K562 (cell line): ENCODE measurements around the gene TBATA. TPM values are rescaled to one million over a fixed set of nuclear protein-coding genes. Genes with fewer than 3 reads are reported as not detected.

ENCODE experiments used
- ATAC-seq: fragments of 200-7000 bp; cut with Tn5 transposase; 3 replicates; pipeline ENCODE4 v1.9.1; 2020; ENCODE audit warnings: moderate library complexity
- BruUV-seq: library from RNA; stranded (reverse); fragments of 400-500 nt; replicated peaks from 2 replicates; lab custom pipeline; 2021; lab: Mats Ljungman, UMichigan
- CTCF ChIA-PET: fragments of 300-600 bp; formaldehyde crosslinking; extraction: SDS; loops from one replicate; lab custom pipeline; 2021; ENCODE audit warnings: low intra/inter-chr PET ratio; lab: Yijun Ruan, JAX
- POLR2A ChIA-PET: fragments of 300-600, 350-650 bp; sonication (Branson Sonifier 250); formaldehyde crosslinking; extraction: SDS; loops from one replicate; lab custom pipeline; 2021; ENCODE audit warnings: antibody characterized with exemption, inconsistent platforms; lab: Yijun Ruan, JAX
- DNase-seq, 4 experiments: peaks; one replicate each; pipeline versions ENCODE4 v3.0.0 to v3.0.0-alpha.2; 2011 to 2018; ENCODE audit warnings: low spot score in 3 of 4, mixed read lengths in 3 of 4; ENCODE audit errors: extremely low read depth in 1 of 4
- FAIRE-seq: peaks from 2 replicates; lab custom pipeline; 2011; peaks lifted over from hg19 to GRCh38; lab: Jason Lieb, UNC
- H2AFZ ChIP-seq: 2 replicates; pipeline ENCODE4 v1.6.0; 2011; ENCODE audit warnings: low read depth, low read length, control low read depth, inconsistent platforms
- H3K27ac ChIP-seq: fragments of 200-600 bp; 3 replicates; pipeline ENCODE4 v1.8.0; 2011; ENCODE audit warnings: low read depth, mild to moderate bottlenecking, control low read depth, inconsistent platforms, low read length, moderate library complexity, mixed read lengths; ENCODE audit errors: extremely low read depth
- H3K27me3 ChIP-seq, 2 experiments: fragments of 300-600 bp in 1 of 2; 2 replicates in 1 of 2; 3 replicates in 1 of 2; pipeline versions ENCODE4 v1.6.0 to v1.8.0; 2011; ENCODE audit warnings: inconsistent platforms in 2 of 2, low read length in 2 of 2, mild to moderate bottlenecking in 1 of 2, mixed read lengths in 1 of 2, moderate library complexity in 1 of 2; ENCODE audit not compliant: control insufficient read depth in 2 of 2, insufficient read depth in 2 of 2
- H3K36me3 ChIP-seq: fragments of 300-600 bp; 3 replicates; pipeline ENCODE4 v1.8.0; 2011; ENCODE audit warnings: mild to moderate bottlenecking, low read length, inconsistent platforms; ENCODE audit not compliant: control insufficient read depth, insufficient read depth
- H3K4me1 ChIP-seq, 2 experiments: fragments of 200-600 bp in 1 of 2; replicated peaks in 1 of 2; 2 replicates in 1 of 2; 3 replicates in 1 of 2; pipeline versions ENCODE4 v1.5.1 to v1.8.0; 2011; ENCODE audit warnings: inconsistent platforms in 2 of 2, low read length in 2 of 2, mild to moderate bottlenecking in 1 of 2, mixed read lengths in 1 of 2, moderate library complexity in 1 of 2; ENCODE audit not compliant: control insufficient read depth in 2 of 2, insufficient read depth in 2 of 2
- H3K4me2 ChIP-seq: 2 replicates; pipeline ENCODE4 v1.6.1; 2011; ENCODE audit warnings: low read length, control low read depth, inconsistent platforms, mixed read lengths; ENCODE audit not compliant: insufficient read depth
- H3K4me3 ChIP-seq: fragments of 200-600 bp; sonication (generic), shearing (Covaris generic); 2 replicates; pipeline ENCODE4 v1.5.1; 2016; ENCODE audit warnings: control low read depth, inconsistent platforms
- H3K79me2 ChIP-seq: fragments of 200-600 bp; 3 replicates; pipeline ENCODE4 v1.8.0; 2011; ENCODE audit warnings: low read length, inconsistent platforms; ENCODE audit not compliant: control insufficient read depth, insufficient read depth
- H3K9ac ChIP-seq, 2 experiments: 2 replicates each; pipeline versions ENCODE4 v1.6.0 to v1.6.1; 2011; ENCODE audit warnings: low read depth in 2 of 2, low read length in 2 of 2, control low read depth in 1 of 2, inconsistent platforms in 1 of 2, mild to moderate bottlenecking in 1 of 2, mixed read lengths in 1 of 2; ENCODE audit not compliant: insufficient read depth in 1 of 2
- H3K9me1 ChIP-seq: one replicate; pipeline ENCODE4 v1.6.0; 2011; ENCODE audit warnings: inconsistent platforms, mild to moderate bottlenecking, low read length, moderate library complexity; ENCODE audit not compliant: control insufficient read depth, insufficient read depth
- H3K9me3 ChIP-seq: replicated peaks from 2 replicates; pipeline ENCODE4 v1.5.1; 2011; ENCODE audit warnings: low read depth, low read length, inconsistent platforms; ENCODE audit not compliant: control insufficient read depth, insufficient read depth
- H4K20me1 ChIP-seq: replicated peaks from 2 replicates; pipeline ENCODE4 v1.6.1; 2011; ENCODE audit warnings: low read length, inconsistent platforms, mixed read lengths; ENCODE audit not compliant: control insufficient read depth, insufficient read depth
- FOXK2 ChIP-seq, 2 experiments: fragments of 450-650 bp; IDR thresholded peaks in 1 of 2; conservative IDR thresholded peaks in 1 of 2; 2 replicates each; pipeline ENCODE4 v1.6.1; 2016; ENCODE audit warnings: low read depth in 2 of 2, mild to moderate bottlenecking in 1 of 2
- RREB1 ChIP-seq: fragments of 250-450 bp; sonication (Bioruptor Pico); IDR thresholded peaks from 2 replicates; pipeline ENCODE4 v1.4.0; 2020
- ZBTB40 ChIP-seq, 2 experiments: fragments of 450-650 bp in 1 of 2; sonication (generic) in 1 of 2; formaldehyde crosslinking in 1 of 2; IDR thresholded peaks; 2 replicates each; pipeline versions ENCODE4 v1.7.1 to v1.9.0; 2016 to 2022; ENCODE audit warnings: inconsistent platforms in 1 of 2, mild to moderate bottlenecking in 1 of 2, missing genetic modification reagents in 1 of 2
- ZNF197 ChIP-seq: fragments of 200-800 bp; sonication (Bioruptor generic); IDR thresholded peaks from 2 replicates; pipeline ENCODE4 v1.6.1; 2016; ENCODE audit warnings: low read depth, missing genetic modification characterization, missing compliant biosample characterization
- WGBS: fragments of 100-300 bp; shearing (Covaris generic); methylation state at CpG from one replicate; pipeline ENCODE4 v1.1.6; 2016; ENCODE audit warnings: low coverage, mixed read lengths; ENCODE audit not compliant: insufficient coverage; ENCODE audit errors: missing lambda C conversion rate; 5-methylcytosine and 5-hydroxymethylcytosine counted together
- in situ Hi-C: fragments of 300-500 bp; cut with MboI; formaldehyde crosslinking; loops from 4 replicates; pipeline ENCODE4 v1.15.0; 2018; ENCODE audit warnings: inconsistent platforms, mixed read lengths
- intact Hi-C: fragments of 100-400 bp; cut with micrococcal nuclease; formaldehyde crosslinking; loops from 2 replicates; pipeline ENCODE4 v1.14.2; 2022
- polyA plus RNA-seq, 8 experiments: library from polyadenylated mRNA; depleted of rRNA in 4 of 8; stranded (reverse) in 5 of 8; unstranded in 3 of 8; fragments of >200 nt; fragmentation: Nextera tagmentation in 2 of 8; fragmentation: Illumina TruSeq in 1 of 8; extraction: Ambion mirVana in 2 of 8; extraction: Trizol in 1 of 8; gene quantifications; 2 replicates each; pipeline versions ENCODE4 v1.2.1 to v1.2.3, GENCODE V29; 2011 to 2014; ENCODE audit warnings: inconsistent platforms in 1 of 8, missing spikeins in 1 of 8
- total RNA-seq, 7 experiments: library from RNA; depleted of rRNA in 6 of 7; stranded (reverse); fragments of >200 nt in 6 of 7; fragmentation: Illumina TruSeq in 2 of 7; extraction: Trizol in 2 of 7; gene quantifications; 2 replicates each; pipeline versions ENCODE4 v1.2.1 to v1.2.3, GENCODE V29; 2011 to 2021; ENCODE audit warnings: low replicate concordance in 1 of 7

TBATA gene
- total and polyA plus RNA-seq, 9 of the 15 experiments (the other 6 are each of a cell fraction or from before 2014, with no cell fraction given): not detected

DNA sequence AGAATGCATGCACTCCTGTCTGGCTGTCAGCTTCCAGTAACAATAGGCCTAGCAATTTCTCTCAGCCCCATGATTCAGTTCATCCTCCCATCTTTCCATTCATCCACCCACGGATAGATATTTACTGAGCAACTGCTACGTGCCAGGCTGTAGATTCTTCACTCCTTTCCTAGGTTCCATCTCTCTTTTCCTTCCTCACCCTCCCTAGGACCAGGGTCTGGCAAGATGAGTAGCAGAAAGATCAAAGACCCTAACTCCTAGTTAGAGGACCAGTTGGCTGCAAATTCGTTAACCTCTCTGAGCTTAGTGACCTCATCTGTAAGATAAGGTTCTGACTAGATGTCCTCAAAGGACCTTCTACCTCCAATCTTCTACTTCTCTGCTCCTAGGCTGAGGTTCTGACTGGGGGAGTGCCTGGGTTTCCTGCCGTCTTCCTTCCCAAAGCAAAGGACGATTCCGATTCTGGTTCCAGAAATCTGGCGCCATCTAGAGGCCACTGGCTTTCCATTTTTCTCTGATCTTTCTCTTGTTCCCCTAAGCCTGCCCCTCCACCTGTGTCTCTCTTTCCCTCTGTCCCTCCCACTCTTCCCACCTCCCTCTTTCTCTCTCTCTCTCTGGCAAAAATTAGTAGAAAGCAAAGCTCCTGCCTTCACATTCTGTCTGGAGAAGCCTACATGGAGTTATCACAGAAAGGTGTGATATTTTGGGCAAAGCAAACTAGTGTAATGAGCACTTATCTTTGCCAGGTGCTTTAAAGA lies 26.2 kb downstream of the TBATA start:
- DNase-seq: peak; percentile 78 to 89 (median 84)
- peaks cover 25 to 28% of the 10 kb centered on the region in 2 experiments for H3K4me1 ChIP-seq
- peak; percentile 83 for FAIRE-seq
- H3K9me1 ChIP-seq: no peaks in the 10 kb centered on the region
- H3K9ac ChIP-seq: no peak overlapping the region
- CTCF ChIA-PET: interaction anchor here (0.8 to 2.7 kb wide), 3 partner anchors 139 to 209 kb away, joined by 3 to 31 read pairs (median 15); no protein-coding TSS in a partner anchor
- no peak overlapping the region for H2AFZ ChIP-seq
- no TSS peak for BruUV-seq
- H3K4me2 ChIP-seq: no peak overlapping the region
- intact Hi-C loops: loop anchor here (1.0 to 5.0 kb wide), 6 partner anchors 86 to 297 kb away; partner anchors contain the start of gene ADAMTS14
- H3K4me3 ChIP-seq: no peak overlapping the region
- H3K36me3 ChIP-seq: peaks cover 63% of the 10 kb centered on the region
- H3K79me2 ChIP-seq: no peaks in the 10 kb centered on the region
- in situ Hi-C loops: loop anchor here (10.0 kb wide), 1 partner anchor 1964 kb away; no protein-coding TSS in a partner anchor
- peak; percentile 78 for ATAC-seq
- H3K27me3 ChIP-seq: no peaks in the 10 kb centered on the region
- H3K9me3 ChIP-seq: no peaks in the 10 kb centered on the region
- H4K20me1 ChIP-seq: no peaks in the 10 kb centered on the region
- POLR2A ChIA-PET: interaction anchor here (0.6 to 1.3 kb wide), 4 partner anchors 16 to 200 kb away, joined by 3 to 4 read pairs (median 4); no protein-coding TSS in a partner anchor
- H3K27ac ChIP-seq: no peak overlapping the region
- 28% methylated on average over 6 of the region's 7 CpGs for WGBS
- peak in 1 of 2 experiments; percentile 34; a peak in 1 of 4 replicates for TF ChIP-seq FOXK2 (conservative IDR thresholded peaks at IDR 0.05 in 1 of 2, IDR thresholded peaks at IDR 0.05 in 1 of 2; ENCODE audit: low read depth in 2 of 2)
- TF ChIP-seq RREB1 (CRISPR knock-in tag): 0 out of 2 replicates have a peak, but pooled peaks have one; percentile 45
- TF ChIP-seq ZNF197 (CRISPR knock-in tag): no peak
- no peak for TF ChIP-seq ZBTB40 (IDR thresholded peaks at IDR 0.05)
- no peak for TF ChIP-seq ZBTB40 (CRISPR knock-in tag; IDR thresholded peaks at IDR 0.05)
